Mesangial cell (primary cell): ENCODE measurements around the gene NFIL3. TPM values are rescaled to one million over a fixed set of nuclear protein-coding genes. Genes with fewer than 3 reads are reported as not detected.

Experiments used
- total RNA-seq: library from RNA; depleted of rRNA; stranded (reverse); fragments of >200 nt; gene quantifications from 2 replicates; pipeline ENCODE4 v1.2.3, GENCODE V29; 2015

Gene NFIL3, protein sequence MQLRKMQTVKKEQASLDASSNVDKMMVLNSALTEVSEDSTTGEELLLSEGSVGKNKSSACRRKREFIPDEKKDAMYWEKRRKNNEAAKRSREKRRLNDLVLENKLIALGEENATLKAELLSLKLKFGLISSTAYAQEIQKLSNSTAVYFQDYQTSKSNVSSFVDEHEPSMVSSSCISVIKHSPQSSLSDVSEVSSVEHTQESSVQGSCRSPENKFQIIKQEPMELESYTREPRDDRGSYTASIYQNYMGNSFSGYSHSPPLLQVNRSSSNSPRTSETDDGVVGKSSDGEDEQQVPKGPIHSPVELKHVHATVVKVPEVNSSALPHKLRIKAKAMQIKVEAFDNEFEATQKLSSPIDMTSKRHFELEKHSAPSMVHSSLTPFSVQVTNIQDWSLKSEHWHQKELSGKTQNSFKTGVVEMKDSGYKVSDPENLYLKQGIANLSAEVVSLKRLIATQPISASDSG
- total RNA-seq = 8.3 and 13.2 TPM in 2 replicates

DNA sequence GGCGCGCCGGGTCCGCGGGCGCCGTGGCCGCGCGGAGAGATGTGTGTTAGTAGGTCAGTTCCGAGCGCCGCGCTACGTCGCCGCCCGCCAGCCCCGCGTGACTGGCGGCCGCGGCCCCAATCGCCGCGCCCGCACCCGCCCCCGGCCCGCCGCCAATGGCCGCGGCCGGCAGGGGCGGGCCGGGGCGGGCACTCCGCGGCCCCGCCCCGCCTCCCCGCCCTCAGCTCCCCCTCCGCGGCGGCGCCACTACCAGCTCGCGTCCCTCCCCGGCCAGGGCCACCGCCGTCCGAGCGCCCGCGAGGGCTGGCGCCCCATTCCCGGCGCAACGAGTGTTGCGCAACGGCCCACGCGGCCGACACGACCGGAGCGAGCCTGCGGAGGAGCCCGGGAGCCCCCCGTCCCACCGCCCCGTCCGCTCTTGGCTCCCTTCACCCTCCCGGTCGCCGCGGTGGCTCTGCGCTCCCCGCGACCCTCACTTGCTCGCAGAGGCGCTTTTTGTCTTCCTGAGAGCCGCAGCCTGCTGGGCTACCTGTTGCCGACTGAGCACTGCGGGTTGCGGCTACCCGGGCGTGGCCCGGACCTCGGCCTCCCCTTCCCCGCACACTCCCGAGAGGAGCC lies at the start of gene NFIL3:
TSS of gene NFIL3 (minus strand) at position 48 of the 618 bp plus-strand sequence. CDS start 13,098 bp downstream, outside the sequence.

DNA sequence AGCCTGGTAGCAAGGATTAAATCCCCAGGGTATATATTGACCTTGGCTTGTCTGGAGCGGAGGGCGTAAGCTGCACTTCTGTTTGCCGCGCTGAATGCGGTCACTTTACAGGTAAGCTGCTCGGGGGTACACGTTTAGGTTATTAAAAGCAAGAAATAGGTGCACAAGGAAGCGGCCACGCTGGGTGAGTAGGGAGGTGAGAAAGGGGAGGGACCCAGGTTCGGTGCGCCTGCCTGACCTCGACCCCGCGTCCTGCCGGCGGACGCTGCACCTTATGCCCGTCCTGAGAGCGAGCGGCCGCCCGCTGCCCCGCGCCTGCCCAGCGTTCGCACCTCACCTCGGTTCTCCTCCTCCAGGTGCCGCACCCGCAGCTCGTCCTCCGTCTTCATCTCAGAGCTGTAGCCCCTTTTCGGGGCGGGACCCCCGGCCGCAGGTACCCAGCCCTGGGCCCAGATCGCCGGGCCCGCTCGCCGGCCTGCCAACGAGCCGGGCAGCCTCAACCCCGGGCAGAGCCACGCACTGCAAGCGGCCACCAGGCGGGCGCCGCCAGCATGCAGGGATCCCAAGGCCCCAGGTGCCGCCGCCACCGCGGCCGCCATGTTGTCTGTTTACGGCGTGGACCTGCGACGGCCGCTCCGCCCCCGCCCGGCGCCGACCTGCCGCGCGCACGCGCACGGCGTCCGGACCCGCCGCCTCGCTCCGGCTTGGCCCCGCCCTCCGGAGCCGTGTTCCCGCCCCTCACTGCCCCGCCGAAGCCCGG lies 62.2 kb downstream of the NFIL3 start, which contains the start of gene AUH:
TSS of gene AUH (minus strand) at position 628 of the 760 bp plus-strand sequence. CDS start at position 599, 29 bp downstream.

Other genes with a start within 250 kb of the NFIL3 start
- 7.3 and 12.9 TPM in 2 replicates for gene AUH, start 61.9 kb downstream of the NFIL3 start, total RNA-seq